ENCODE measurements around the gene HOXB8. TPM values are rescaled to one million over a fixed set of nuclear protein-coding genes. Genes with fewer than 3 reads are reported as not detected.

The HOXB8 gene
- total and polyA plus RNA-seq, 2 of the 13 experiments (the other 11 are each of a cell fraction or from before 2014, with no cell fraction given), result not detected

DNA sequence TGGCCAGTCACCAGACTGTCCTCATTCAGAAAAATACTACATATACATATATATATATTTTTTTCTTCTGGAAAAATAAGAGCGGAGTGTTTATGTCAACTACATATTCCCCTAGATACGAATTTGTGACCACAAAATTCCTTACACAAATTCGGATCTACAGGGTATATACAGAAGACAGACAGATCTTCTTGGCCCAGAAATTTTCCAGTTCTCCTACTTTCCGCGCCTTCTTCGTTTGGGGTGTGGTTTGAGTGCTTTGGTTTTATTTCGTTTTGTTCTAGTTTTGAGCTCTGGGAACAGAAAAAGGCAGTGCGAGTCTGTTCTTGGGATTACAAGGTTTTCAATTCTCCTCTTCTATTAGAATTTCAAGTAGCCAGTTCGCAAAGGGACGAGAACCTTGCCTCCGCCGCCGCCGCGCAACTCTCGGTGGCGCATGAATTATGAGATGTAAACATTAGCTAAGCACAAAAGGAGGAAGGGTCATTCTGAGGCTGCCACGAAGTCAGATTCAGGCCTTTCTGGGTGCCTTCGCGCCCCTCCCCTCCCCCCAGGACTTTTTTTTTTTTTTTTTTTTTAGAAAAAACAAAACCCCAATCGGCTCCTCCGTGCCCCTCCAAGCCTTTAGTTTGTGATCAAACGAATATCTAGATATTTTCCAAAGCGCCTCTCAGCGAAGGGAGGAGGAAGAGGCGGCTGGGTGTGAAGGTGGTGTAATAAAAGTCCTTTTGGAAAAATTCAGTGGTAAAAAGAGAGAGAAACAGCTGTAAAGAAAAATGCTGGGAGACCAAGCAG, 35.1 kb downstream of the HOXB8 start (continued):
- TF ChIP-seq, protein P1, sequence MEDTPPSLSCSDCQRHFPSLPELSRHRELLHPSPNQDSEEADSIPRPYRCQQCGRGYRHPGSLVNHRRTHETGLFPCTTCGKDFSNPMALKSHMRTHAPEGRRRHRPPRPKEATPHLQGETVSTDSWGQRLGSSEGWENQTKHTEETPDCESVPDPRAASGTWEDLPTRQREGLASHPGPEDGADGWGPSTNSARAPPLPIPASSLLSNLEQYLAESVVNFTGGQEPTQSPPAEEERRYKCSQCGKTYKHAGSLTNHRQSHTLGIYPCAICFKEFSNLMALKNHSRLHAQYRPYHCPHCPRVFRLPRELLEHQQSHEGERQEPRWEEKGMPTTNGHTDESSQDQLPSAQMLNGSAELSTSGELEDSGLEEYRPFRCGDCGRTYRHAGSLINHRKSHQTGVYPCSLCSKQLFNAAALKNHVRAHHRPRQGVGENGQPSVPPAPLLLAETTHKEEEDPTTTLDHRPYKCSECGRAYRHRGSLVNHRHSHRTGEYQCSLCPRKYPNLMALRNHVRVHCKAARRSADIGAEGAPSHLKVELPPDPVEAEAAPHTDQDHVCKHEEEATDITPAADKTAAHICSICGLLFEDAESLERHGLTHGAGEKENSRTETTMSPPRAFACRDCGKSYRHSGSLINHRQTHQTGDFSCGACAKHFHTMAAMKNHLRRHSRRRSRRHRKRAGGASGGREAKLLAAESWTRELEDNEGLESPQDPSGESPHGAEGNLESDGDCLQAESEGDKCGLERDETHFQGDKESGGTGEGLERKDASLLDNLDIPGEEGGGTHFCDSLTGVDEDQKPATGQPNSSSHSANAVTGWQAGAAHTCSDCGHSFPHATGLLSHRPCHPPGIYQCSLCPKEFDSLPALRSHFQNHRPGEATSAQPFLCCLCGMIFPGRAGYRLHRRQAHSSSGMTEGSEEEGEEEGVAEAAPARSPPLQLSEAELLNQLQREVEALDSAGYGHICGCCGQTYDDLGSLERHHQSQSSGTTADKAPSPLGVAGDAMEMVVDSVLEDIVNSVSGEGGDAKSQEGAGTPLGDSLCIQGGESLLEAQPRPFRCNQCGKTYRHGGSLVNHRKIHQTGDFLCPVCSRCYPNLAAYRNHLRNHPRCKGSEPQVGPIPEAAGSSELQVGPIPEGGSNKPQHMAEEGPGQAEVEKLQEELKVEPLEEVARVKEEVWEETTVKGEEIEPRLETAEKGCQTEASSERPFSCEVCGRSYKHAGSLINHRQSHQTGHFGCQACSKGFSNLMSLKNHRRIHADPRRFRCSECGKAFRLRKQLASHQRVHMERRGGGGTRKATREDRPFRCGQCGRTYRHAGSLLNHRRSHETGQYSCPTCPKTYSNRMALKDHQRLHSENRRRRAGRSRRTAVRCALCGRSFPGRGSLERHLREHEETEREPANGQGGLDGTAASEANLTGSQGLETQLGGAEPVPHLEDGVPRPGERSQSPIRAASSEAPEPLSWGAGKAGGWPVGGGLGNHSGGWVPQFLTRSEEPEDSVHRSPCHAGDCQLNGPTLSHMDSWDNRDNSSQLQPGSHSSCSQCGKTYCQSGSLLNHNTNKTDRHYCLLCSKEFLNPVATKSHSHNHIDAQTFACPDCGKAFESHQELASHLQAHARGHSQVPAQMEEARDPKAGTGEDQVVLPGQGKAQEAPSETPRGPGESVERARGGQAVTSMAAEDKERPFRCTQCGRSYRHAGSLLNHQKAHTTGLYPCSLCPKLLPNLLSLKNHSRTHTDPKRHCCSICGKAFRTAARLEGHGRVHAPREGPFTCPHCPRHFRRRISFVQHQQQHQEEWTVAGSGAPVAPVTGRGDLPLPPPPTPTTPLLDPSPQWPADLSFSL (CRISPR knock-in tag; IDR thresholded peaks at IDR 0.05), result no peak
- peak; percentile 52; the same call in 1 of the 2 replicates for TF ChIP-seq RNF2 (conservative IDR thresholded peaks at IDR 0.05; ENCODE audit: low read depth)
- TF ChIP-seq ZNF776 (CRISPR knock-in tag; IDR thresholded peaks at IDR 0.05), result no peak
- TF ChIP-seq ZKSCAN5 (CRISPR knock-in tag; IDR thresholded peaks at IDR 0.05), result no peak

DNA sequence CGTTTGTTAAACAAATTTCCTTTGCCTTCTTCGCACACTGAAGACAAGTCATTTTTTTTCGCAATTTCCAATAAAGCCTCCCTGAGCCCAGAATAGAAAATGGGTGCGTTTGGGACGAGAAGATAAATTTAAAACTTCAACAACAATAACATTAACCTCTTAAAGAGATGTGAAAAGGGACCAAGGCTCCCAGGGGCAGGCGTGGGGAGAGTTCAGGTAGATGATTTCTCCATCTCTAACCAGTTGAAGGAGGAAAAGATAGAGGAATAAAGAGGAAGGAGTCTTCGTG, 35.7 kb downstream of the HOXB8 start:
- ChIA-PET CTCF (ENCODE audit: low intra/inter-chr PET ratio, low total read pairs) (no interaction called here), POLR2A (no interaction called here)
- no peaks in the 10 kb centered on the region for H3K4me1 ChIP-seq (ENCODE audit: insufficient read depth, low read length)
- H3K79me2 ChIP-seq (ENCODE audit: insufficient read depth, low read length), result no peaks in the 10 kb centered on the region
- H2AFZ ChIP-seq (ENCODE audit: low read length), result no peak overlapping the region
- H3K27me3 ChIP-seq (ENCODE audit: control insufficient read depth in 1 of 2, insufficient read depth in 2 of 2, low read length in 2 of 2), result peaks cover 31 to 89% of the 10 kb centered on the region in 2 experiments
- H3K9ac ChIP-seq (ENCODE audit: insufficient read depth, low read depth, low read length), result no peak overlapping the region
- H3K27ac ChIP-seq (ENCODE audit: extremely low read length, insufficient read depth, low read length), result no peak overlapping the region
- BruUV-seq (replicated peaks), result no TSS peak
- DNase-seq (ENCODE audit: low spot score) (no peak), FAIRE-seq (no peak), ATAC-seq (no peak)
- no peak overlapping the region for H3K4me3 ChIP-seq (replicated peaks in 1 of 3; ENCODE audit: insufficient read depth in 1 of 3, low read depth in 2 of 3, low read length in 3 of 3)
- intact Hi-C loops (cut with micrococcal nuclease; ENCODE audit: unreplicated experiment) (no loop called here), in situ Hi-C loops (cut with HindIII; ENCODE audit: extremely low pct_ligation_motif_present, low pct_unique_long_range_greater_than_20kb) (no loop called here)
- no peak overlapping the region for H3K4me2 ChIP-seq (ENCODE audit: low read depth, low read length)
- no peaks in the 10 kb centered on the region for H3K36me3 ChIP-seq (replicated peaks in 1 of 2; ENCODE audit: control insufficient read depth in 1 of 2, insufficient read depth in 2 of 2, low read length in 2 of 2)
- 3% methylated on average over 7 of the region's 7 CpGs for WGBS (ENCODE audit: low lambda C conversion rate)
- H3K9me3 ChIP-seq (ENCODE audit: low read length), result no peaks in the 10 kb centered on the region
- peaks cover 3% of the 10 kb centered on the region; the same call in 1 of the 2 replicates for H4K20me1 ChIP-seq (ENCODE audit: insufficient read depth, low read length)
- TF ChIP-seq, protein P2, sequence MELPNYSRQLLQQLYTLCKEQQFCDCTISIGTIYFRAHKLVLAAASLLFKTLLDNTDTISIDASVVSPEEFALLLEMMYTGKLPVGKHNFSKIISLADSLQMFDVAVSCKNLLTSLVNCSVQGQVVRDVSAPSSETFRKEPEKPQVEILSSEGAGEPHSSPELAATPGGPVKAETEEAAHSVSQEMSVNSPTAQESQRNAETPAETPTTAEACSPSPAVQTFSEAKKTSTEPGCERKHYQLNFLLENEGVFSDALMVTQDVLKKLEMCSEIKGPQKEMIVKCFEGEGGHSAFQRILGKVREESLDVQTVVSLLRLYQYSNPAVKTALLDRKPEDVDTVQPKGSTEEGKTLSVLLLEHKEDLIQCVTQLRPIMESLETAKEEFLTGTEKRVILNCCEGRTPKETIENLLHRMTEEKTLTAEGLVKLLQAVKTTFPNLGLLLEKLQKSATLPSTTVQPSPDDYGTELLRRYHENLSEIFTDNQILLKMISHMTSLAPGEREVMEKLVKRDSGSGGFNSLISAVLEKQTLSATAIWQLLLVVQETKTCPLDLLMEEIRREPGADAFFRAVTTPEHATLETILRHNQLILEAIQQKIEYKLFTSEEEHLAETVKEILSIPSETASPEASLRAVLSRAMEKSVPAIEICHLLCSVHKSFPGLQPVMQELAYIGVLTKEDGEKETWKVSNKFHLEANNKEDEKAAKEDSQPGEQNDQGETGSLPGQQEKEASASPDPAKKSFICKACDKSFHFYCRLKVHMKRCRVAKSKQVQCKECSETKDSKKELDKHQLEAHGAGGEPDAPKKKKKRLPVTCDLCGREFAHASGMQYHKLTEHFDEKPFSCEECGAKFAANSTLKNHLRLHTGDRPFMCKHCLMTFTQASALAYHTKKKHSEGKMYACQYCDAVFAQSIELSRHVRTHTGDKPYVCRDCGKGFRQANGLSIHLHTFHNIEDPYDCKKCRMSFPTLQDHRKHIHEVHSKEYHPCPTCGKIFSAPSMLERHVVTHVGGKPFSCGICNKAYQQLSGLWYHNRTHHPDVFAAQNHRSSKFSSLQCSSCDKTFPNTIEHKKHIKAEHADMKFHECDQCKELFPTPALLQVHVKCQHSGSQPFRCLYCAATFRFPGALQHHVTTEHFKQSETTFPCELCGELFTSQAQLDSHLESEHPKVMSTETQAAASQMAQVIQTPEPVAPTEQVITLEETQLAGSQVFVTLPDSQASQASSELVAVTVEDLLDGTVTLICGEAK (IDR thresholded peaks at IDR 0.05), result no peak
- TF ChIP-seq, protein P2 (CRISPR knock-in tag; IDR thresholded peaks at IDR 0.05), result no peak
- no peak for TF ChIP-seq ZBTB7B (CRISPR knock-in tag; IDR thresholded peaks at IDR 0.05)

Data from HepG2 (cell line).